ENCODE measurements around the gene AOPEP.
A peak's percentile ranks its signal among the peaks of the same experiment; 100 is the strongest.

The AOPEP gene

DNA sequence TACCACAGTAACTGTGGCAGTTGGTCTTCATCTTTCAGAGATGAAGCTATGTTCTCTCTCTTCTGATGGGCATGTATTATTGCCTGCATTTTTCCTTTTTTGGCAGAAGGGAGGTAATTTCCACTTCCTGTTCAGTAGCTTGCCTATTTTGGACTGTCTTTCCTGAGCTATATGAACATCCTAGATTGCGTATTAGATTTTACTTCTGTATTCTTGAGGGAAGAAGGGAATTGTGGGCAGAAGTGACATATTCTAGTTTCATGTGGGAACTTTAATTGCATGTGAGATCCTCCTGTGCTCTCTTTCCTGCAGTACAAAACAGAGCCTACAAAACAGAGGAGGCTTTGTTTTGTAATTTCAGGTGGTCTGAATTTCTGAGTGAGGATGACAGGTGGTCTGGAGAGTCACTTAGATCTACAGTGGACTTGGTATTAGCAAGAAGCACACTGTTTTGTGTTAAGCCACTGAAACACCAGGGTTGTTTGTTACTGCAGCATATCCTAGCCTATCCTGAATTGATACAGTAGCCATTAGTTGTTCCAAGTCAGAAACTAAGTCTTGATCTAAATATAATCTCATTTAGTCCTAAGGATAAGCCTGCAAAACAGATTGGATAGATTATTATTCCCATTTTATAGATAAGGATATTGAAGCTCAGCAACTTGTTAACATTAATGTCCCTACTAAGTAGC, 68.1 kb downstream of the AOPEP start:
- peaks cover 0 to 55% (median 24%) of the 10 kb centered on the region in 4 donors for H3K4me1 ChIP-seq
- no peak for DNase-seq
- TF ChIP-seq, protein P1, sequence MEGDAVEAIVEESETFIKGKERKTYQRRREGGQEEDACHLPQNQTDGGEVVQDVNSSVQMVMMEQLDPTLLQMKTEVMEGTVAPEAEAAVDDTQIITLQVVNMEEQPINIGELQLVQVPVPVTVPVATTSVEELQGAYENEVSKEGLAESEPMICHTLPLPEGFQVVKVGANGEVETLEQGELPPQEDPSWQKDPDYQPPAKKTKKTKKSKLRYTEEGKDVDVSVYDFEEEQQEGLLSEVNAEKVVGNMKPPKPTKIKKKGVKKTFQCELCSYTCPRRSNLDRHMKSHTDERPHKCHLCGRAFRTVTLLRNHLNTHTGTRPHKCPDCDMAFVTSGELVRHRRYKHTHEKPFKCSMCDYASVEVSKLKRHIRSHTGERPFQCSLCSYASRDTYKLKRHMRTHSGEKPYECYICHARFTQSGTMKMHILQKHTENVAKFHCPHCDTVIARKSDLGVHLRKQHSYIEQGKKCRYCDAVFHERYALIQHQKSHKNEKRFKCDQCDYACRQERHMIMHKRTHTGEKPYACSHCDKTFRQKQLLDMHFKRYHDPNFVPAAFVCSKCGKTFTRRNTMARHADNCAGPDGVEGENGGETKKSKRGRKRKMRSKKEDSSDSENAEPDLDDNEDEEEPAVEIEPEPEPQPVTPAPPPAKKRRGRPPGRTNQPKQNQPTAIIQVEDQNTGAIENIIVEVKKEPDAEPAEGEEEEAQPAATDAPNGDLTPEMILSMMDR (IDR thresholded peaks at IDR 0.05): no peak
- no peak overlapping the region for H3K27ac ChIP-seq
- no peak overlapping the region for H3K4me3 ChIP-seq
- H3K9me3 ChIP-seq: no peaks in the 10 kb centered on the region
- intact Hi-C loops (cut with DNase I; ENCODE audit: low total_unique reads): loop anchor here (2.0 kb wide), 1 partner anchor 58 kb away; no protein-coding TSS in a partner anchor
- no peaks in the 10 kb centered on the region for H3K27me3 ChIP-seq
- H3K36me3 ChIP-seq: no peaks in the 10 kb centered on the region

DNA sequence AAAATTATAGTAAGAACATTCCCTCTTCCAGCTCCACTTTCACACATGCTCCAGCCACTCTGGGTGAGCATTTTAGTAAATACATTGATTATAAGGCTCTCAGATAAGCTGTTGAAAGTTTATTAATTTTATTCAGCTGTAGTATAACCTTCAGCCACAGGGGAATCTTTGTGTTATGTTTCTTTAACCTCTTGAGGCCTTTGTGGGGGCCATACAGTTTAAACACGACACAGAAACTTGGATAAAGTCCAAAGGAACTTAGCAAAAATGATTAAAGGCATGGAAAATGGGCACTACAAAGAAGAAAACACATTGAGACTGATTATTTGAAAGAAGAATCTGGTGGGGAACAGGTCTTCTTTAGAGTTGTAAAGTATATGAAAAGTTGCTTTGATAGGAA, 70.2 kb downstream of the AOPEP start:
- intact Hi-C loops (cut with DNase I; ENCODE audit: low total_unique reads): no loop called here
- Histone ChIP-seq H3K36me3 (peaks cover 0 to 5% (median 0%) of the 10 kb centered on the region in 3 donors), H3K27ac (peak overlapping the region in 1 of 2 donors; percentile 9)

DNA sequence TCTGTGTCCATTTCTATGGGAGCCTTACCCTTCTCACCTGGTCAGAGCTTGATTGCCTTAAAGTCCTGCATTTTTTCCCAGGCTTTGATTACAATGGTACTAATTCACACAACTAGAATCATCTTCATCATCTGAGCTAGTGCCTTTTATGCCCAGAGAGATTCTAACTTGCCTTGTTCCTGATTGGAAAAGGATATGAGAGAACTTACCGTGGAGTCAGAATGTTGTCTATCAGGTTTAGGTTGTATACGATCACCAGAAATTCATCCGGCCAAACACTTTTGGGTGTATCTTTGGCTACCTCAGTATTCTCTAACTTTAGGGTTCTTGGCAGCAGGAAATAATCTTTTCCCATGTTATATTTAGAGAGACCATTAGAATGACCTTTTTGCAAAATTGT, 71.7 kb downstream of the AOPEP start:
- H3K9me3 ChIP-seq: no peaks in the 10 kb centered on the region
- TF ChIP-seq, protein P1 (IDR thresholded peaks at IDR 0.05): no peak
- no peak for DNase-seq
- H3K4me1 ChIP-seq: peaks cover 0 to 79% (median 33%) of the 10 kb centered on the region in 4 donors
- peak overlapping the region; percentile 13 to 71 for H3K27ac ChIP-seq
- intact Hi-C loops (cut with DNase I; ENCODE audit: low total_unique reads): no loop called here
- H3K36me3 ChIP-seq: peaks cover 0 to 5% (median 0%) of the 10 kb centered on the region in 3 donors
- no peaks in the 10 kb centered on the region for H3K27me3 ChIP-seq
- H3K4me3 ChIP-seq: no peak overlapping the region

More for the DNA sequence above, 70.2 kb downstream of the AOPEP start:
- Histone ChIP-seq H3K9me3 (no peaks in the 10 kb centered on the region), H3K27me3 (no peaks in the 10 kb centered on the region), H3K4me3 (no peak overlapping the region), H3K4me1 (peaks cover 0 to 76% (median 35%) of the 10 kb centered on the region in 4 donors)
- TF ChIP-seq, protein P1 (IDR thresholded peaks at IDR 0.05): no peak
- no peak for DNase-seq

DNA sequence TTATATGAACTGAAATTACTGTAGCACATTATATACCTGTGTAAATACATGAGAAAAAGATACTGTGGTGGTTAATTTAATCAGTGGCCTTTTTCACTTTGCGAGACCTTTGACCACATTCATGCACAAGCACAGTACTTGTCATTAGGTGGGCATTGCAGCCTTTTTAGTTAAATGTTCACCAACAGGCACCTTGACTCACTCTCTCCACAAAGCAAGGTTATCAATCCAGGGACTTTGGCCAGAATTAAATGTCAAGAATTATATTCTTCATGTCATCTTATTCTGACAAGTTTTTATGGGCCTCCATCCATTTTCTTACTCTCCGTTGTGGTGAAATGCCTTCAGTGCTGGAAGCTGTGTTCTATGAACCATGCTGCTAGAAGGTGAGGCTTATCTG, 72.2 kb downstream of the AOPEP start:
- peaks cover 0 to 79% (median 33%) of the 10 kb centered on the region in 4 donors for H3K4me1 ChIP-seq
- no peaks in the 10 kb centered on the region for H3K27me3 ChIP-seq
- TF ChIP-seq, protein P1 (IDR thresholded peaks at IDR 0.05): no peak
- H3K36me3 ChIP-seq: peaks cover 0 to 5% (median 0%) of the 10 kb centered on the region in 3 donors
- H3K27ac ChIP-seq: peak overlapping the region; percentile 71 to 73
- H3K9me3 ChIP-seq: no peaks in the 10 kb centered on the region
- DNase-seq: no peak
- intact Hi-C loops (cut with DNase I; ENCODE audit: low total_unique reads): no loop called here
- no peak overlapping the region for H3K4me3 ChIP-seq

DNA sequence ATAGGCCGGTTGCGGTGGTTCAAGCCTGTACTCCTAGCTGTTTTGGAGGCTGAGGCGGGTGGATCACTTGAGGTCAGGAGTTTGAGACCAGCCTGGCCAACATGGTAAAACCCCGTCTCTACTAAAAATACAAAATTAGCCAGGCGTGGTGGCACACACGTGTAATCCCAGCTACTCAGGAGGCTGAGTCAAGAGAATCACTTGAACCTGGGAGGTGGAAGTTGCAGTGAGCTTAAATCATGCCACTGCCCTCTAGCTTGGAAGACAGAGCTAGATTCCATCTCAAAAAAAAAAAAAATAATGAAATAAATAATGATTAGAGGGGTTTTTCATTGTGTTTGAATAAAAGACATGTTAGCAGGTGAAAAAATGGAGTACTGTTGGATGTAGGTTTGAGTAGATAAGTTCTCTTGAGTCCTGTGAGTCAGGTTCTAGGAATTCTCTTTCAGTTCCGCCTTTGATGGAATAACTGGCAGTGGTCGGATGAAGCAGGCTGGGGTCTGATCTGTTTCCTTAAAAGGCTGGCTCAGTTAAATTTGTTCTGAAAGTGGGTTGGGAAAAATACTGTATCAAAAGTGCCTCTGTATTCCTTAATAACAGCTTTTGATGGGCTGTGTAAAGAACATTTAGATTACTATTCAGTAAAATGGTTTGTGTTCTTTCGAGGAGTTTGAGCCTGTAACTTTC, 73.2 kb downstream of the AOPEP start:
- Histone ChIP-seq H3K27me3 (no peaks in the 10 kb centered on the region), H3K9me3 (no peaks in the 10 kb centered on the region), H3K4me3 (peak overlapping the region; percentile 11 to 31), H3K27ac (peak overlapping the region; percentile 71 to 73), H3K4me1 (peaks cover 0 to 84% (median 30%) of the 10 kb centered on the region in 4 donors), H3K36me3 (peaks cover 0 to 5% (median 0%) of the 10 kb centered on the region in 3 donors)
- TF ChIP-seq, protein P1 (IDR thresholded peaks at IDR 0.05): no peak
- intact Hi-C loops (cut with DNase I; ENCODE audit: low total_unique reads): no loop called here
- DNase-seq: no peak

Data from tibial artery (tissue), 4 donors.